Measurements from ENCODE around the gene OTX2.

GRCh38 chr14:56811593-56812363, 1.5 kb upstream of the OTX2 start:
- TF ChIP-seq, protein P1, sequence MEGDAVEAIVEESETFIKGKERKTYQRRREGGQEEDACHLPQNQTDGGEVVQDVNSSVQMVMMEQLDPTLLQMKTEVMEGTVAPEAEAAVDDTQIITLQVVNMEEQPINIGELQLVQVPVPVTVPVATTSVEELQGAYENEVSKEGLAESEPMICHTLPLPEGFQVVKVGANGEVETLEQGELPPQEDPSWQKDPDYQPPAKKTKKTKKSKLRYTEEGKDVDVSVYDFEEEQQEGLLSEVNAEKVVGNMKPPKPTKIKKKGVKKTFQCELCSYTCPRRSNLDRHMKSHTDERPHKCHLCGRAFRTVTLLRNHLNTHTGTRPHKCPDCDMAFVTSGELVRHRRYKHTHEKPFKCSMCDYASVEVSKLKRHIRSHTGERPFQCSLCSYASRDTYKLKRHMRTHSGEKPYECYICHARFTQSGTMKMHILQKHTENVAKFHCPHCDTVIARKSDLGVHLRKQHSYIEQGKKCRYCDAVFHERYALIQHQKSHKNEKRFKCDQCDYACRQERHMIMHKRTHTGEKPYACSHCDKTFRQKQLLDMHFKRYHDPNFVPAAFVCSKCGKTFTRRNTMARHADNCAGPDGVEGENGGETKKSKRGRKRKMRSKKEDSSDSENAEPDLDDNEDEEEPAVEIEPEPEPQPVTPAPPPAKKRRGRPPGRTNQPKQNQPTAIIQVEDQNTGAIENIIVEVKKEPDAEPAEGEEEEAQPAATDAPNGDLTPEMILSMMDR (conservative IDR thresholded peaks at IDR 0.05; ENCODE audit: low read depth, low read length) = no peak
- TF ChIP-seq CHD1 (IDR thresholded peaks at IDR 0.05; ENCODE audit: low read depth, low read length) (no peak), RAD21 (IDR thresholded peaks at IDR 0.05; ENCODE audit: low read length) (no peak), SMC3 (IDR thresholded peaks at IDR 0.05; ENCODE audit: low read depth, low read length) (no peak), MAZ (IDR thresholded peaks at IDR 0.05; ENCODE audit: borderline replicate concordance, low read depth, low read length) (no peak), POLR2A (IDR thresholded peaks at IDR 0.05; ENCODE audit: low read depth, low read length) (no peak), RFX5 (IDR thresholded peaks at IDR 0.05; ENCODE audit: low read depth, low read length) (no peak), RCOR1 (IDR thresholded peaks at IDR 0.05; ENCODE audit: insufficient replicate concordance, low read length) (no peak), MAFK (IDR thresholded peaks at IDR 0.05; ENCODE audit: low read depth, low read length) (no peak), NFE2L2 (IDR thresholded peaks at IDR 0.05; ENCODE audit: low read depth, low read length) (no peak)
- TF ChIP-seq, protein P2, sequence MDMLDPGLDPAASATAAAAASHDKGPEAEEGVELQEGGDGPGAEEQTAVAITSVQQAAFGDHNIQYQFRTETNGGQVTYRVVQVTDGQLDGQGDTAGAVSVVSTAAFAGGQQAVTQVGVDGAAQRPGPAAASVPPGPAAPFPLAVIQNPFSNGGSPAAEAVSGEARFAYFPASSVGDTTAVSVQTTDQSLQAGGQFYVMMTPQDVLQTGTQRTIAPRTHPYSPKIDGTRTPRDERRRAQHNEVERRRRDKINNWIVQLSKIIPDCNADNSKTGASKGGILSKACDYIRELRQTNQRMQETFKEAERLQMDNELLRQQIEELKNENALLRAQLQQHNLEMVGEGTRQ (IDR thresholded peaks at IDR 0.05; ENCODE audit: low read depth, low read length) = no peak

Data from IMR-90 (cell line).